ENCODE measurements around the gene ZNF532.
"Not testable (repeated sequence)": the region's sequence is repeated elsewhere in the genome, so short reads cannot be mapped to it uniquely, and the experiment has no call there.

Gene ZNF532

DNA sequence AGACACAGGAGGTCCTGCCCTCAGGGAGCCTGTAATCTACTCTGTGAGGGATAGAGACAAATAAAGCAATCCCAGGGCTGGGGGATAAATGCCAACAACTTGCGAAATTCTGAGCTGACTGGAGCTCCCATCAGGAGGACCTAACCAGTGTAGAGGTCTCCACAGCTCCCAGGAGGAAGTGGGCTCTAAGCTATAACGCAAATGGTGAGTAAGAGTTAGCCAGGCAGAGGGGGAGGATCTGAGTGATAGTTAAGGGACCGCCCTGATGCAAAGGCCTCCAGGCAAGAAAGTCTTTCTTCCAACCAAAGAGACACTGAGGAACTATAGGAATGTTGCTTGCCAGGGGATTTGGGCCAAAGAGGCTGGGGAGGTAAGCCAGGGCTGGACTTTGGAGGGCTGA lies 16.0 kb upstream of the ZNF532 start:
- DNase-seq: no peak

DNA sequence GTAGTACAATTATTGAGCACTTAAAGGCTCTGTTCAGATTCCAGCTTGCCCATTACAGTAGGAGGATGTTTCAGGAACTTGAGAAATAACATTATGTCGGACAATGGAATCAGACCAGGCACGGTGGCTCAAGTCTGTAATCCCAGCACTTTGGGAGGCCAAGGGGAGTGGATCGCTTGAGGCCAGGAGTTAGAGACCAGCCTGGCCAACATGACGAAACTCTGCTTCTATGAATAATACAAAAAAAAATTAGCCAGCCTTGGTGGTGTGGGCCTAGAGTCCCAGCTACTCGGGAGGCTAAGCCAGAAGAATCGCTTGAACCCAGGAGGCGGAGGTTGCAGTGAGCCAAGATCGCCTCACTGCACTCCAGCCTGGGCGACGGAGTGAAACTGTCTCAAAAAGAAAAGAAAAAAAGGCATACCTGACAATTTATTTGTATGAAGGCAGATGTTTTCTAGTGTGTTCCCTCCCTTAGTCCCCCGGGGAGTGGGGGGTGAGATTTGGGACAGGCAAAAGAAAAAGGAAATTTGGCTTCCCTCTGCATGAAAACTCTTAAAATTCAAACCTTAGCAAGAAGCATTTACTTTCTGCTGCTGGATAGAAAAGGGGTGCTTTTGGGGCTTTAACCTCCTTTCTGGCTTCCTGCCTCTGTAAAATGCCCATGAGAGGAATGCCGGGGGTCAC lies 13.7 kb upstream of the ZNF532 start:
- DNase-seq: no peak

DNA sequence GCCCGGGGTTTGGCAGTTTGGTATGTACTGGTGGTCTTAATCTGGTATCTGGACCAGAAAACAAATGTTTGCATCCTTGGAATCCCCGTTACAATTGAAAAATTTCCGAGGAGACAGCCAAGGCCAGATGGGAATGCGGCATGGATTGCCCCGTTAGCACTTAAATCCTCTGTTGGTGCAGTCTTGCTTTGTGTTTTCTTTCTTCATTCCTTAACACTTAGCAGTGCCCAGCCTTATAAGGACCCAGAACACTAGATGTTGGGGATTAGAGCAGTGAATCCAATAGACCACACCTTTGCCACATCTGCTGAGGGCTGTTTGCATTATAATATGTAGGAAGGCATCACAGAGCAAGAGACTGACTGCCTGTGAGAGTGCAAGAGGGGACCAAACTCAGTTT lies 12.8 kb upstream of the ZNF532 start:
- no peak for DNase-seq

DNA sequence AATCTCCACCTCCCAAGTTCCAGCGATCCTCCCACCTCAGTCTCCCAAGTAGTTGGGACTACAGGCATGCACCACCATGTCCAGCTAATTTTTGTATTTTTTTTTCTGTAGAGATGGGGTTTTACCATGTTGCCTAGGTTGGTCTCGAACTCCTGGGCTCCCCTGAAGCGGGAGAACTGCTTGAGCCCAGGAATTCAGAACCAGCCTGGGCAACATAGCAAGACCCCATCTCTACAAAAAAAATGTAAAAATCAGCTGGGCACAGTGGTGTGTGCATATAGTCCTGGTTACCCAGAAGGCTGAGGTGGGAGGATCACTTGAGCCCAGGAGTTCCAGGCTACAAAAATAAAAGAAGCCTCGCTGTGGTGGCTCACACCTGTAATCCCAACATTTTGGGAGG lies 12.0 kb upstream of the ZNF532 start:
- DNase-seq: no peak

DNA sequence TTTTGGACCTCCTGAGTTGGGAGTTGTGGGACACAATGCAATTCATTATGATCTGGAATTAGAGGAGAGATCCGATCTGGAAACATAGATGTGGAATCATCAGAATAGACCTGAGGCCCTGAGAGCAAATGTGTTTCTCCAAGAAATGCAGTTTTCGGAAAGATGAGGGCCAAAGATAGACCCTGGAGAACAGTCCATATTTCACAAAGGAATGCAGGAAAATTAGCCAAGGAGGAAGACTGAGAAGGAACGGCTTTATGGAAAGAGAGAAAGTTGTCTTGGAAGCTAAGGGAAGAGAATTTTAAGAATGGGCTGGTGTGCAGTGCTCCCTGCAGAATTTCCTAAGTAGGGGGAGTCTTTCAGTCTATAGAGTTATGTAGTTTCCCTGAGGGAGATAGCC lies 11.1 kb upstream of the ZNF532 start:
- no peak for DNase-seq

DNA sequence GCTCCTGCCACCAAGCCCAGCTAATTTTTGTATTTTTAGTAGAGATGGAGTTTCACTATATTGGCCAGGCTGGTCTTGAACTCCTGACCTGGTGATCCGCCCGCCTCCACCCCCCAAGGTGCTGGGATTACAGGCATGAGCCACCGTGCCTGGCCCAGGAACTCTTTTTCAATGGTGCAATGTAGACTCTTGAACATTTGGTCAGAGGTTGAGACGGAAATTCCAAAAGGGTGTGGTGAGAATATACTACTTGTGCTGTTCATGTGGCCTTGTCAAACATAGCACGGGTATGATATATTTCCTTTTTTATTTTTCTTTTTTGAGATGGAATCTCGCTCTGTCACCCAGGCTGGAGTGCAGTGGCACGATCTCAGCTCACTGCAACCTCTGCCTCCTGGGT lies 9.2 kb upstream of the ZNF532 start:
- DNase-seq: not testable (repeated sequence)

DNA sequence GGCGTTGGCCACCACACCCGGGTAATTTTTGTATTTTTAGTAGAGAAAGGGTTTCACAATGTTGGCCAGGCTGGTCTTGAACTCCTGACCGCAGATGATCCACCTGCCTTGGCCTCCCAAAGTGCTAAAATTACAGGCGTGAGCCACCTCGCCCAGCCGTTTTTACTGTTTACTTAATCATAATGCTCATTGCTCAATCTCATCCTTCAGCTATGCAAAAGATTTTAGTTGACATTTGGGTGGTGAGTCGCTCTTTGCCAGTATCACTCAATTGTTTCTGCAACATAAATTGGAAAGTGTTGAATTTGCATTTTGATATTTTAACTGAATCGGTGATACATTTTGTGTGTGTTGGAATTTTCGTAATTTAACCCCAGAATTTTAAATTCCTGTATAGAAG lies 7.8 kb upstream of the ZNF532 start:
- DNase-seq: no peak

DNA sequence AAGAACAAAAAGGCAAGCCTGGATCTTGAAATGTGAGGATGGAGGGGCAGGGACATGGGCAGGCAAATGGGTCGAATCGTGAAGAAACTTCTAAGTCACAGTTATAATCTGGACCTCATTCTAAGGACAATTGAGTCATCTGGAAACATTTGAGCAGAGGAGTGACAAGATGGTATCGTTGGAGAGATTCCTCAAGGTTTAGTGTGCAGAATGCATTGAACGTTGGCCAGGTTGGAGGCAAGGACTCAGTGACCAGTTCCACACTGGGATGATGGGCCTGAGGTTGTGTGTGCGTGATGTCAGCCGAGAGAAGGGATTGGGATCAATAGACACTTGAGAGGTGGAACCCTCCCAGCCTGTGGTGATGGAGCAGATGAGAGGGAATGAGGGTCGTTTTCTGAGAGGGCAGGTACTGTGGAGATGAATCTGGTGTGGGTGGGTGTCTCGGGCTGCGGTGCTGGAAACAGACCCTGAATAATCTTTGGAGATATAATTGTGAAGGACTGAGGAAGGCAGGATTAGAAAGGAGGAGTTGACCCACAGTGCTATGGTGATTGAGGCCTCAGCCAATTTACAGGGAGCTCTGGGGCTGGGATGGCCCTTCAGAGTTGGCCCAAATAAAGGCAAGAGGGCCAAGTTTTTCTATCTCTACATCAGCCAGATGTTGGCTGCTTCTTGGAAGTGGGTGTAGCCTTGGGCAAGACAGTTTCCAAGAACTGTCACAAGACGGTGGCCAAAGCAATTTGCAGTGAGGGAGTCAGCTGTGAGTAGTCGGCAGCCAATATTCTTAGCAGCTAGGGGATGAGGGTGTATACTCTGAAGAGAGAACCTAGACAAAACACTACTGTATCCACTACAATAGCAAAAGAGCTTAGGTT lies 5.8 kb upstream of the ZNF532 start:
- no peak for DNase-seq

DNA sequence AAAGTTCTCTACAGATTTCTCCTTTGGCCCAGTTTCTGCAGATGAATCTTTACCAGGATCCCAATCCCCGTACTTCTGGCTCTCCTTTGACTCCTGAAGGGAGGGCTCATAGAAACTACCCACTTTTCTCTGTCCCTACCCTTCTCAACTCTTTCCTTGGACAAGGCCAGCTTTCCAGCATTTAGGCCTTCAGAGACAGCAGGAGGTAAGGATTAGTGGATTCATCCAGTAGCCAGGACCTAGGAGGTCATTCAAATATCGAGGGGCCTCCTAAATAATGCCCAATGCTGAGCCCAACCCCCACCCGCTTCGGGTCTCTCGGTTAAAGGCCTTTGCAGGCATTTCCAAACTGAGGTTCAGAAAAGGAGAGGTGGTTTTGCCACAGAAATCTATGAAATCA lies 4.8 kb upstream of the ZNF532 start:
- no peak for DNase-seq

DNA sequence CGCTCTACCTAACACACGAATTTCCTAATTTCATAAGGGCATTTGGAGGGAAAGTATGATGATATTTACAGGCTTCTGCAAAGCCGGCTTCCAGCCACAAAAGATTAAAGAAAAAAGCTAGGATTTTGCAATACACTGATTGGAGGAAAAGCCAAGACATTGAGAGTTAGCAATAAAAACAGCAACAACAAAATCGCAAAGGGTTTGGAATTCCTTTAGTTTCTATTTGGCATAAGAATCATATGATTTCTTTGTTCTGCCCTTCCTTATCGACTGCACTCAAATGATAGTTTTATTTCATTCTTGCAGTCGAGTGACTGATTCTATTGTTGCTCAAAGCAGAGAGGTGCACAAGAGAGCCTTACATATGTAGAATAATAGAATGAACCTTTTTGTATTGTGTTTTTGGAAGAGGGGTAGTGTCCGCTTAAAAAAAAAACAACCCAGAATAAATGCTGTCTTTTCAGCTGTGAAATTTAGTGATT lies 3.9 kb upstream of the ZNF532 start:
- no peak for DNase-seq

DNA sequence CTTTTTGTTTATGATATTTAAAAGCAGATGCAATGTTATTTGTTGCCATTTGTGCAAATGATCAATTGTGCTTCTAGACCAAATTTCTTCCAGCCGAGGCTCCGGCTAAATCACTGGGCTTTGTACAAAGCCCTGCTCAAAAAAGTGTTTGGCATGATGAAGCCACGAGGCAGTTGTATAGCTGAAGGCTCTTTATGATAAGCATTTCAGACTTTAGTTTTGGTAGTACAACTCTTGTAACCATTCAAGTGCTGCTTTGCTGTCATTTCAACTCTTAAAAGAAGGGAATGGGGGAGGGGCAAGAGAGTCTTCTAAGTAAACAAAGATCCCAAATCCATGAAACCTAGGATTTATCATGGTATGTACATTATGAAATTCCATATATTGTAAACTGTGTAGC lies 3.3 kb upstream of the ZNF532 start:
- no peak for DNase-seq

DNA sequence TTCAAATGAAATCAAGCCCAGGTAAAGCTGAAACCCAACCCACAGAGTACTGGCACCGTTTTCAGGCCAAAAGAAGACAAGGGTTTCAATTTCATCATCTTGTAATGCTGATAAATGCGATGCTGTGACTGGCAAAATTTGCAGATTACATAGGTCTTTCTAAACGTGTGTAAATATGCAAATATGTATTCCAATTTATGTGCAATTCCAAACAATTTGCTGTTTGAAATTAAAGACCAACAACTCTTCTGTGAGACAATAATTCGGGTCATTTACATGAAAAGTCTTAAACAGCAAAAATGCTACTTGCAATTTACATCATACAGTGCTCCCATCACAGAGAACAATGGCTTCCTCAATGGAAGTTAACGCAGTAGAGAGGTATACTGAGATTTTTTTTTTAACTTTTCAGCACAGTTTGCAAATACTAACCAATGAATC lies 2.8 kb upstream of the ZNF532 start:
- no peak for DNase-seq

DNA sequence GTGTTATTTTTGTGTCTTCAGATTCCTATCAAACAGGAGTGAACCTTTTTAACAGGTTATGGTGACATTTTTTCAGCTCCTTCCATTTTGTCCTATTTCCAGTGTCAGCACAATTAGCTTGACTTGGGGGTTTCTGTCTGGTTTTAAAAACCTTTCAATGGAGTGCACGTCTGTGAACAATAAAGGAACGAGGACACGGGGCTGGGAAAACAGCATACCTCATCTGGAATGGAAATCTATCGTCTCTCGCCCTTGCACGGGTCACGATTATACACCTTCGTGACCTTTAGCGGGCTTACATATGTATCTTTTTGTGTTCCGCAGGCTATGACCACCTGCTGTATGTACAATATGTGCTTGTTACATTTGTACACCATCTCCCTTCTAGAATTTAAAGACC lies 2.3 kb upstream of the ZNF532 start:
- no peak for DNase-seq

DNA sequence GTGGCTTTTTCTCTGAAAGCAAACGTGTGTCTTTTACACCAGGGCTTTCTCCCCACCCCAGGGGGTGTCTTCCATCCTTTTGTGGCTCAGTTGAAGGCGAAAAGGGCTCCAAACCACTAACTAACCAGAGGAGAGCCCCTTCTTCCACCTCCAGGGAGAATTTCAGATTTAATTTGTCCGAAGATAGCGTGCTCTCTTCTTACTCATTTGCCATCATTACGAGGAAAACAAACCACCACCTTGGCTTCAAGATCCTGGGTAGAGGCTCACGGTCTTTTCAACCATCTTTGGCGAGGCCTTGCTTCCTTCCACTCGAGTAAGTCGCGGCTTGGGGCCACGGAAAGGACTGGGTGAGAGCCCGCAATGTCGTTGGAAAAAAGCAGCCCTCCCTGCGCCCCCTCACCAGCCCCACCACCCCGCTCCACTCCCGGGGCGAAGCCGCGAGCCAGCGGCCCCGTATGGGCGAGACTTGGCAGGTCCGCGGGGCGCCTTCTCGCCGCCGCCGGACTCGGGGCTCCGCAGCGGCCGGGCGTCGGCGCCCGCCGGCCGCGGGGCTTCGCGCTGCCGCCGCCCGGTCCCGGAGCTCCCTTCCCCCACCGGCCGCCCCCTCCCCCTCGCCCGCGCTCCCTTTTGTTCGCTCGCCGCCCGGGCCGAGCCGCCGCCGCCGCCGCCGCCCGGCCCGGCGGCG lies 1.7 kb upstream of the ZNF532 start:
- peak; percentile 19 for DNase-seq

DNA sequence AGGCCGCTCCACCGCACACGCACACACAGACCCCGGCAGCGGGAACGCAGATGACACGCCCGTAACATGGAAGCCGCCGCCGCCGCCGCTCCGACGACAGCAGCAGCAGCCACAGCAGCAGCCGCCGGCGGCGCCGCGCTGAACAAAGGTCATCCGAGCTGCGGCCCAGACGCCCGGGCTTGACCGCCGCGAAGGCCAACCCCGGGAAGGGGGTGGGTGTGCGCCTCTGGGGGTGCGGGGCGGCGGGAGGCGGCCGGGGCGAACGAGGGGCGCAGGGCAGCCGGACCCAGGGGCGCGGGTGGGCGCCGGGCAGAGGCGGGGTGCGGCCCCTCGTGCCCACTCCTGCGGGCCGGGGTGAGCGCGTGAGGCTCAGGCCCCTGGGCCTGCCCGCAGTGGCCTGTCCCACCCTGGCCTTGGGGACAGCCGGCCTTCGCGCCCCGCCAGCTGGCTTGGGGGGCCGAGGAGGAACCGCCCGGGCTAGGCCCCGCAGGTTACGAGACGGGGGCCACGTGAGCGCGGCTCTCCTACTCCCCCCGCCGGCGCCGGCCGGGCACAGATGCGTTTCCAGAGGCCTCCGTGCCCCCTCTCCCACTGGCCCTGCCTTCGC lies 1.0 kb upstream of the ZNF532 start:
- peak; percentile 41 for DNase-seq

DNA sequence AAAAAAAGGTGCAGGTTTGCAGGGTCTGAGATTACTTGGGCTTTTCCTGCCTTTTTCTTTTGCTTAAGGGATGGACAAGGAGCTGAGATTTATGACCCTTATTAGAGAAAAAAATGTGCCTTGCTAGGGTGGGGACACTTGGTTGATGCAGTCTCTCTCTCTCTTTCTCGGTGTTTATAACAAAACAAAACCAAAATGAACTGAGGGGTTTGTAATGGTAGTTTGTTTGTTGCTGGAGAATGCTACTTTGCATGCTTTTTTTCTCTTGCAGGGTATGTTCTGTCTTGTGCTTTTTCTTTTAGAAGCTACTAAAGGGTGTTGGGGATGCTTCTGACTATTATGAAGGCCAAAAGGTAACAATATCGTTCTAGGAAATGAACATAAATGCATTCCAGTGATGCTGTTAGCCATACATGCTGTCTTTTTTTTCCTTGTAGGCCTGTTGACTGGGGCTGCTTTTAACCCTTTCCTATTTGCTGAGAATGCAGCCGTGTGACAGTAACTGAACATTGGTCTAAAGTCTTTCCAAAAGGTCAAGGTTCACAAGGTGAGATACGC lies 435 bp downstream of the ZNF532 start:
- DNase-seq: no peak

DNA sequence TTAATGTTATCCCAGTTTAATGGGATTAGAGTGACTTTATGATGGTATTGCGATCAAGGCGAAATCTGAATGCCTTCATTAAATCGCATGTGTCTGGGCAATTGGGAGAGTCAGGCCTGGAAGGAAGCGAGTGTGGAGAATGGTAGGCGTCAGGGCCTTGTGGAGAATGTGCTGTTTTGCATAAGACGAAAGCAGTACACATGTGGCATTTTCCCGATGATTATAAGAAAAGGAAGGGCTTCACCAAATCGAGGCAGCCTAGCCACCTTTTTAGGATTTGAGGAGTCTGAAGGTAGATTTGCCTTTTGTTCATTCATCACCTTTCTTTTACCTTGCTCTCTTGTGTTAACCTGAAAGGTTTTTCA lies 1.0 kb downstream of the ZNF532 start:
- DNase-seq: no peak

DNA sequence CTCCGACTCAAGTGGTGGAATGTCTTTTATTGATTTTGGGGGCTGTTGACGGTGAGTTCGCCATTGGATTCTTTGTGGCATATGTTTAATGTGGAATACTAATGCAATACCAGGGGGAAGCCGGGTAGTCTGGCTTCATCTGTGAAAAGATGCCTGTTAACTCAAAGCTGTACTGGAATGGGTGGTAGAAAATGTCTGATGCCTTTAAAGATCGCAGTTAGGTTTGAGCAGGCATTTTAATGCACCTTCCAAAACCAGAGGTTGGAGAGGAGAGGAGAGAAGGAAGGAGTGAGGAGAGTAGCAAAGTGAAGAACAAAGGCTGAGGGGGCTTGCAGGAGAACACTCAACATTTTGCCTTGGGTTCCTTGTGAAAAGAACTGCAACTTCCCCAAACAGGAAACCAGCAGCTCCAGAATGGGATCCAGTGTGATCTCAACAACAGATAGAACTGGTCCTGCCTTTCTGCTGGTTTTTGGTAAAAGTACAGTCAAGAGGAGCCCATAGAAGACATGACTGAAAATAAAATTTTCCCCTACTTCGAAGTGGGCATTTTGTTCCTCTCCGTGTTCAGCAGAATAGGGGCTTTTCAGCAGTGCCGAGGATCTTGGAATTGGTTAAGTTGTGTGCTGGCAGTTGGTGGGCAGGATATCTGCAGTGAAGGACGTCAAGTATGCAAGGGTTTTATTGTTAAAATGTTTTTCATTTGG lies 1.5 kb downstream of the ZNF532 start:
- no peak for DNase-seq

DNA sequence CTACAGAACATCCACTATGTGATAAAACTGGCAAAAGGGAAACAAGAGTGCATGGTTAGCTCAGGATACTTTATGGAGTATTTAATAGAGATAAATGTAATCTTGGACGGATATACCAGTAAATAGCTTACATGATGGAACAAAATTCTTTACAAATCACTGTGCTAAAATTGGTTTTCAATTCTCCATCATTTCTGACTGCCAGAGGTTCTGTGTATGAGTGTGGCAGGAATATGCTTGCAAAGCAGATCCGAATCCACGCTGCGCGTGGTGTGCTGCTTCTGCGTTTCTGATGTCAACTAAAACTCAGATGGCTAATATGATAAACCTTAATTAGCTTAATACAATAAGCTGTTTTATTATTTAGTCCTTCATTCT lies 2.1 kb downstream of the ZNF532 start:
- no peak for DNase-seq

DNA sequence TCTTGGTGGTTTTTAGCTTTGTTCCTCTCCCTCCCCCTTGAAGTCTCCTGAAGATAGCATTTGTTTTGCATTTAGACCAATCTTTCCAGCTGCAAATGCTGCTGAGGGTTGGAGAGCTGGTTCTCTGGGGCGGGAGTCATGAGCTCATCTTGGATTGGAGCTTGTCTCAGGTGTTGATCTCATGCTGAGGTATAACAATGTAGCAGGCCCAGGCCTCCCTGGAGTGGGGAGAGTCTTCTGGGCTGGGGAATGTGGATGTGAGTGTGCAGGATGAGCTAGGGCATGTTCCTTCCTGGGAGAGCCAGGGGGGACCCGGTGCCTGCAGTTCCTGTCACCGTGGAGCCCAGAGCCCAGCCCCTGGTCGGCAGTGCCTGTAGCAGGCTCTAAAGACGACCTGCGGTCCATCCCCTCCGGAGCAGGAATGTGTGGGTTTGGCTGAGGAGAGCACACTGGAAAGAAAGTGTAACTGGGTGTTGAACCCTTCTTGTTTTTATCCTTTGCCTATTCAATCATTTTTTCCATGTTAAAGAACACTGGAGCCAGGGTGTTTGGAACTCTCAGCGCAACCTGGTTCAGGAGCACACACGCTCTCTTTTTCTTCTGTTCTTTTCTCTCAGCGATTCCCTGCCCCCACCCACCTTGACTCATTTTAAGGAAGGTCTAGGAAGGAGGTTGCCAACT lies 2.7 kb downstream of the ZNF532 start:
- DNase-seq: no peak

DNA sequence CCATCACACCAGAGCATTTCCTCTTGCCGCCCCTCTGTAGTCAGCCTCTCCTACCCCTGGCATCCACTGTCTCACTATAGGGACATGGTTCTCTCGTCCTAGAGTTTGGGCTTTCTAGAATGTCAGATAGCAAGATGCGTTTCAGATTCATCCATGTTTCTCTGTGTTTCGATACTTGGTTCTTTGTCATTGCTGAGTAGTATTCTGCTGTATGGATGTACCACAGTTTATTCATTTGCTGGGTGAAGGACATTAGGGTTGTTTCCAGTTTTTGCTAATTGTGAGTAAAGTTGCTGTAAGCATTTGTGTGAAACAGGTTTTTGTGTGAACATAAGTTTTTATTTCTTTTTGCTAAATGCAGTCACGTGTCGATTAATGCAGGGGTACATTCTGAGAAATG lies 3.8 kb downstream of the ZNF532 start:
- no peak for DNase-seq

DNA sequence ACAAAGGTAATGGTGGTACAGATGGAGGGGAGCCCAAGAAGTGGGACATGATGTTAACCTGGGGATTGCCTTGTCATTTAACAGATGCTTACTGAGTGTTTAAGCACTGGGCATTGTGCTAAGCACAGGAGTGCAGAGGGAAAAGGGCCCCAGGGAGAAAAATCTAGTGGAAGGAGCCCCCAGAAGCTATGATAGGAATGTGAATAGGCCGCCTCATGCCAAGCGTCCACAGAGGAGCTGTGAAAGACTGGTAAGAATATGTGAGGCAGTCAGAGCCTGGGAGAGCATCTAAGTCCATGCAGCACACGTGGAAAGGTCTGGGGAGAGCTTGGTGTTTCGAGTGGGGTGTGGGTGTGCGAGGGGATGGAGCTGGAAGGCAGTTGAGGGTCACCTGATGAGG lies 5.5 kb downstream of the ZNF532 start:
- DNase-seq: no peak
